ENCODE results near the gene CACNA1S. TPM values are rescaled to one million over a fixed set of nuclear protein-coding genes. Genes with fewer than 3 reads are reported as not detected.
A peak's percentile ranks its signal among the peaks of the same experiment; 100 is the strongest.

The CACNA1S gene
- total and polyA plus RNA-seq, 2 donors (not counting 1 experiment from before 2014, with no cell fraction given) = not detected

DNA sequence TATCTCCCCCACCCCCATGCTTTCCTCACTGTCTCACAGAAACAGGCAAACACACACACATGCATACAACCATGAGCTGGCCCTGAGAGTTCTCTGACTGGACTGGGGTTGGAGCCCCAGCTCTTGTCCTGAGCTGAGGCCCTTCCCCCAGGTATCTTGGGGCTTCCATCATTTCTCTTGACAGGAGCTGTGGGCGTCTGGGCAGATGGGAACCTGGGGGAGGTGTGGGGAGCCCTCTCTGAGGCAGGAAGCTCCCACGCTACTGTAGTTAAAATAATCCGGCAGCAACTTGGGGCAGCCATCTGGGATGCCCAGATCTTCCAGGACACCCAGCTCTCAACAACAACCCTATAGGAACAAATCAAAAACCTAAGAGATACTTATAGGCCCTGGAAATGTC, 86.0 kb downstream of the CACNA1S start:
- Histone ChIP-seq H3K9ac (ENCODE audit: low read length) (no peak overlapping the region), H3K9me3 (ENCODE audit: control extremely low read depth in 1 of 3, control insufficient read depth in 2 of 3, insufficient read depth in 1 of 3, low read length in 2 of 3) (no peaks in the 10 kb centered on the region), H3K27me3 (replicated peaks in 1 of 4; ENCODE audit: control extremely low read depth in 1 of 4, control insufficient read depth in 3 of 4, insufficient read depth in 4 of 4, low read length in 3 of 4) (no peaks in the 10 kb centered on the region), H3K4me3 (ENCODE audit: control extremely low read depth in 1 of 5, extremely low read depth in 1 of 5, insufficient read depth in 1 of 5, low read depth in 2 of 5, low read length in 4 of 5) (no peak overlapping the region), H3K27ac (ENCODE audit: low read length in 2 of 2) (no peak overlapping the region), H3K79me2 (ENCODE audit: control insufficient read depth, insufficient read depth, low read length) (peaks cover 20% of the 10 kb centered on the region), H3K36me3 (replicated peaks in 1 of 2; ENCODE audit: control extremely low read depth in 1 of 2, control insufficient read depth in 1 of 2, extremely low read depth in 1 of 2, insufficient read depth in 2 of 2, low read length in 1 of 2) (no peaks in the 10 kb centered on the region), H3K4me1 (ENCODE audit: control insufficient read depth in 2 of 2, insufficient read depth in 2 of 2, low read length in 2 of 2) (peaks cover 41 to 52% of the 10 kb centered on the region in 2 donors), H3K4me2 (replicated peaks; ENCODE audit: low read depth, low read length, poor library complexity, severe bottlenecking) (peak overlapping the region; percentile 61), H2AFZ (ENCODE audit: insufficient read depth, low read depth, low read length, poor library complexity, severe bottlenecking) (no peak overlapping the region), H4K20me1 (ENCODE audit: control insufficient read depth, insufficient read depth, low read length, poor library complexity, severe bottlenecking) (peaks cover 5% of the 10 kb centered on the region)
- peaks cover 53% of the 10 kb centered on the region for H3K4me1 Mint-ChIP-seq
- TF ChIP-seq CTCF (IDR thresholded peaks at IDR 0.05) (no peak), EZH2 (IDR thresholded peaks at IDR 0.05; ENCODE audit: borderline replicate concordance, insufficient read depth, low read depth, low read length, poor library complexity, severe bottlenecking) (no peak)
- DNase-seq (no peak), ATAC-seq (ENCODE audit: low read depth) (no peak)
- no peaks in the 10 kb centered on the region for H3K27me3 Mint-ChIP-seq
- intact Hi-C loops (cut with micrococcal nuclease) = loop anchor here (2.0 to 10.0 kb wide), 3 partner anchors 17 to 871 kb away; no protein-coding TSS in a partner anchor
- H3K9me3 Mint-ChIP-seq (ENCODE audit: insufficient read depth) = no peaks in the 10 kb centered on the region
- ChIA-PET POLR2A (interaction anchor here (0.6 to 1.4 kb wide), 2 partner anchors 9 to 20 kb away, joined by 3 read pairs; no protein-coding TSS in a partner anchor), CTCF (interaction anchor here (0.6 to 10.5 kb wide), 11 partner anchors 9 to 88 kb away, joined by 3 to 83 read pairs (median 6); no protein-coding TSS in a partner anchor)
- 30% methylated on average over 2 of the region's 3 CpGs for WGBS (ENCODE audit: insufficient coverage)
- peak overlapping the region; percentile 41 for H3K4me3 Mint-ChIP-seq
- peak overlapping the region; percentile 78 for H3K27ac Mint-ChIP-seq

DNA sequence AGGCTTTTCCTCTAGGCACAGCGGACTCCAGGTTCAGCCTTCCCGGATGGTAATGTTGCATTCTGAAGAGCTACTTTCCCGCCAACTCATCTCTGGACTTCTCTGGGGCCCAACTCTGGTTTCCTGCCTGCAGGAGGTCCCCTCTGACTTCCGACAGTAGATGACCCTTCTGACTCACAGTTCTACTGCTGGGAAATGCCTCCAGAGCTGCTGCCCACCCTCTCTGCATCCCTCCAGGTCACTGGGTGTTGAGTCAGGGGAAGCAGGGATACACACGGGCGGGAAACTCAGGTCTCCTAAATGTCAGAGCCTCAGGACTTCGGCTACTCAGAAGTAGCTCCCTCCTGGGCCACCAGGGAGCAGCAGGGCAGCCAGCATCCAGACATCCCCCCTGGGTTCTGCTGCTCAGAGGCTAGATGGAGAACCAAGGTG, 86.6 kb downstream of the CACNA1S start:
- H3K9ac ChIP-seq (ENCODE audit: low read length) = no peak overlapping the region
- ChIA-PET POLR2A (no interaction called here), CTCF (interaction anchor here (0.6 to 10.5 kb wide), 9 partner anchors 10 to 89 kb away, joined by 3 to 83 read pairs (median 6); no protein-coding TSS in a partner anchor)
- H3K9me3 ChIP-seq (ENCODE audit: control extremely low read depth in 1 of 3, control insufficient read depth in 2 of 3, insufficient read depth in 1 of 3, low read length in 2 of 3) = no peaks in the 10 kb centered on the region
- ATAC-seq (ENCODE audit: low read depth) (no peak), DNase-seq (peak; percentile 45)
- no peak overlapping the region for H3K4me3 ChIP-seq (ENCODE audit: control extremely low read depth in 1 of 5, extremely low read depth in 1 of 5, insufficient read depth in 1 of 5, low read depth in 2 of 5, low read length in 4 of 5)
- peaks cover 26% of the 10 kb centered on the region for H3K79me2 ChIP-seq (ENCODE audit: control insufficient read depth, insufficient read depth, low read length)
- H3K4me1 Mint-ChIP-seq = peaks cover 59% of the 10 kb centered on the region
- H3K4me1 ChIP-seq (ENCODE audit: control insufficient read depth in 2 of 2, insufficient read depth in 2 of 2, low read length in 2 of 2) = peaks cover 48 to 58% of the 10 kb centered on the region in 2 donors
- H3K9me3 Mint-ChIP-seq (ENCODE audit: insufficient read depth) = no peaks in the 10 kb centered on the region
- no peak overlapping the region for H3K27ac ChIP-seq (ENCODE audit: low read length in 2 of 2)
- no peaks in the 10 kb centered on the region for H3K36me3 ChIP-seq (replicated peaks in 1 of 2; ENCODE audit: control extremely low read depth in 1 of 2, control insufficient read depth in 1 of 2, extremely low read depth in 1 of 2, insufficient read depth in 2 of 2, low read length in 1 of 2)
- peak overlapping the region; percentile 61 for H3K4me2 ChIP-seq (replicated peaks; ENCODE audit: low read depth, low read length, poor library complexity, severe bottlenecking)
- TF ChIP-seq CTCF (IDR thresholded peaks at IDR 0.05) (peak; percentile 22), EZH2 (IDR thresholded peaks at IDR 0.05; ENCODE audit: borderline replicate concordance, insufficient read depth, low read depth, low read length, poor library complexity, severe bottlenecking) (no peak)
- 48% methylated on average over 6 of the region's 7 CpGs for WGBS (ENCODE audit: insufficient coverage)
- no peak overlapping the region for H2AFZ ChIP-seq (ENCODE audit: insufficient read depth, low read depth, low read length, poor library complexity, severe bottlenecking)
- peak overlapping the region; percentile 41 for H3K4me3 Mint-ChIP-seq
- peaks cover 5% of the 10 kb centered on the region for H4K20me1 ChIP-seq (ENCODE audit: control insufficient read depth, insufficient read depth, low read length, poor library complexity, severe bottlenecking)
- H3K27me3 Mint-ChIP-seq = no peaks in the 10 kb centered on the region
- intact Hi-C loops (cut with micrococcal nuclease) = loop anchor here (2.0 to 10.0 kb wide), 3 partner anchors 17 to 871 kb away; no protein-coding TSS in a partner anchor
- no peaks in the 10 kb centered on the region for H3K27me3 ChIP-seq (replicated peaks in 1 of 4; ENCODE audit: control extremely low read depth in 1 of 4, control insufficient read depth in 3 of 4, insufficient read depth in 4 of 4, low read length in 3 of 4)
- H3K27ac Mint-ChIP-seq = peak overlapping the region; percentile 78

Measured in B cell (primary cell).